HCT116 (cell line): Measurements from ENCODE around the gene ALDH1A1. TPM values are rescaled to one million over a fixed set of nuclear protein-coding genes. Genes with fewer than 3 reads are reported as not detected.

Source experiments
- ATAC-seq: fragments of 200-7000 bp; cut with Tn5 transposase; 2 replicates; pipeline ENCODE4 v1.9.1; 2020; ENCODE audit warnings: mild to moderate bottlenecking, moderate library complexity
- BruUV-seq: library from RNA; stranded (reverse); fragments of 400-500 nt; replicated peaks from 2 replicates; lab custom pipeline; 2021; lab: Mats Ljungman, UMichigan
- CTCF ChIA-PET: fragments of 300-600 bp; sonication (Branson Sonifier 250); formaldehyde crosslinking; loops from one replicate; lab custom pipeline; 2021; ENCODE audit warnings: antibody characterized with exemption; lab: Charles Lee
- POLR2A ChIA-PET: fragments of 300-600, 350-600 bp; sonication (Branson Sonifier 250); formaldehyde crosslinking; loops from one replicate; lab custom pipeline; 2021; ENCODE audit warnings: antibody characterized with exemption; lab: Charles Lee
- RAD21 ChIA-PET, 2 experiments: fragments of 300-600 bp; sonication (Branson Sonifier 250); formaldehyde crosslinking; loops; one replicate each; lab custom pipeline; 2023; ENCODE audit warnings: low total read pairs in 2 of 2; ENCODE audit not compliant: uncharacterized antibody in 2 of 2, unreplicated experiment in 2 of 2, low non-redundant PET in 1 of 2; lab: Charles Lee
- DNase-seq: peaks from one replicate; pipeline ENCODE4 v3.0.0-alpha.2; 2010; ENCODE audit warnings: low read depth, low spot score
- H2AFZ ChIP-seq: fragments of 200-600 bp; shearing (Covaris generic), sonication (generic); 2 replicates; pipeline ENCODE4 v1.6.1; 2017; ENCODE audit warnings: low read depth, mixed run types, mixed read lengths, antibody characterized with exemption, low read length; ENCODE audit not compliant: poor library complexity, severe bottlenecking
- H3K27ac ChIP-seq: 2 replicates; pipeline ENCODE4 v1.5.1; 2012; ENCODE audit warnings: low read depth, low read length
- H3K27me3 ChIP-seq: fragments of 200-600 bp; sonication (generic); 2 replicates; pipeline ENCODE4 v1.6.1; 2016; ENCODE audit warnings: mixed run types, low read length, mixed read lengths; ENCODE audit not compliant: insufficient read depth
- H3K36me3 ChIP-seq, 2 experiments: fragments of 200-500 bp in 1 of 2; fragments of 200-600 bp in 1 of 2; sonication (Bioruptor generic) in 1 of 2; sonication (generic) in 1 of 2; 2 replicates each; pipeline versions ENCODE4 v1.5.1 to v1.6.1; 2014 to 2016; ENCODE audit warnings: low read length in 2 of 2, inconsistent platforms in 1 of 2, mixed read lengths in 1 of 2, mixed run types in 1 of 2; ENCODE audit not compliant: insufficient read depth in 2 of 2, control insufficient read depth in 1 of 2
- H3K4me1 ChIP-seq, 2 experiments: fragments of 200-600 bp in 1 of 2; sonication (generic) in 1 of 2; 2 replicates each; pipeline versions ENCODE4 v1.5.1 to v1.6.1; 2012 to 2017; ENCODE audit warnings: low read length in 2 of 2, inconsistent platforms in 1 of 2, mild to moderate bottlenecking in 1 of 2, mixed read lengths in 1 of 2, mixed run types in 1 of 2, moderate library complexity in 1 of 2; ENCODE audit not compliant: insufficient read depth in 2 of 2, control insufficient read depth in 1 of 2
- H3K4me2 ChIP-seq: fragments of 200-600 bp; sonication (generic); 2 replicates; pipeline ENCODE4 v1.6.1; 2017; ENCODE audit warnings: mixed run types, low read length, mixed read lengths
- H3K4me3 ChIP-seq, 2 experiments: fragments of 200-600 bp in 1 of 2; sonication (generic) in 1 of 2; replicated peaks in 1 of 2; 2 replicates each; pipeline ENCODE4 v1.5.1; 2011 to 2016; ENCODE audit warnings: low read length in 2 of 2, control low read depth in 1 of 2, low read depth in 1 of 2, mild to moderate bottlenecking in 1 of 2, mixed read lengths in 1 of 2, mixed run types in 1 of 2
- H3K79me2 ChIP-seq: fragments of 200-600 bp; sonication (generic); 2 replicates; pipeline ENCODE4 v1.6.1; 2017; ENCODE audit warnings: mild to moderate bottlenecking, mixed run types, low read length, moderate library complexity, mixed read lengths; ENCODE audit not compliant: insufficient read depth
- H3K9ac ChIP-seq: fragments of 200-600 bp; sonication (generic); 2 replicates; pipeline ENCODE4 v1.6.1; 2016; ENCODE audit warnings: low read length, mixed read lengths
- H3K9me2 ChIP-seq: fragments of 200-600 bp; sonication (generic), shearing (Covaris generic); 2 replicates; pipeline ENCODE4 v1.6.1; 2017; ENCODE audit warnings: mixed run types, mild to moderate bottlenecking, moderate library complexity; ENCODE audit not compliant: insufficient read depth
- H3K9me3 ChIP-seq, 2 experiments: fragments of 200-500 bp in 1 of 2; fragments of 200-600 bp in 1 of 2; sonication (Bioruptor generic) in 1 of 2; sonication (generic) in 1 of 2; 2 replicates each; pipeline ENCODE4 v1.6.1; 2014 to 2017; ENCODE audit warnings: low read length in 2 of 2, mixed read lengths in 2 of 2, inconsistent platforms in 1 of 2, low read depth in 1 of 2, mild to moderate bottlenecking in 1 of 2, mixed run types in 1 of 2, moderate library complexity in 1 of 2; ENCODE audit not compliant: control insufficient read depth in 1 of 2, insufficient read depth in 1 of 2
- H4K20me1 ChIP-seq: fragments of 200-600 bp; sonication (generic), shearing (Covaris generic); 2 replicates; pipeline ENCODE4 v1.6.1; 2017; ENCODE audit warnings: mixed run types, mild to moderate bottlenecking, moderate library complexity; ENCODE audit not compliant: insufficient read depth
- ATF3 ChIP-seq: IDR thresholded peaks from 2 replicates; pipeline ENCODE4 v1.6.1; 2012
- CBX3 ChIP-seq: IDR thresholded peaks from 2 replicates; pipeline ENCODE4 v1.6.1; 2012; ENCODE audit warnings: low read depth
- CEBPB ChIP-seq: IDR thresholded peaks from 2 replicates; pipeline ENCODE4 v1.6.1; 2012; ENCODE audit warnings: low read depth
- CTCF ChIP-seq, 3 experiments: fragments of 200-600 bp in 1 of 3; sonication (generic) in 1 of 3; IDR thresholded peaks in 2 of 3; conservative IDR thresholded peaks in 1 of 3; 2 replicates each; pipeline ENCODE4 v1.5.1; 2012 to 2017; ENCODE audit warnings: low read depth in 2 of 3, low read length in 2 of 3, antibody characterized with exemption in 1 of 3, borderline replicate concordance in 1 of 3, control low read depth in 1 of 3, mild to moderate bottlenecking in 1 of 3, mixed read lengths in 1 of 3, mixed run types in 1 of 3, moderate library complexity in 1 of 3; ENCODE audit not compliant: insufficient read depth in 1 of 3
- ELF1 ChIP-seq: IDR thresholded peaks from 2 replicates; pipeline ENCODE4 v1.6.1; 2012; ENCODE audit warnings: low read depth, borderline replicate concordance
- FOSL1 ChIP-seq: IDR thresholded peaks from 2 replicates; pipeline ENCODE4 v1.6.1; 2012; ENCODE audit warnings: low read depth
- POLR2A ChIP-seq: IDR thresholded peaks from 2 replicates; pipeline ENCODE4 v1.7.0; 2011; ENCODE audit warnings: borderline replicate concordance; ENCODE audit not compliant: insufficient read depth, insufficient read length; ENCODE audit errors: extremely low read depth
- REST ChIP-seq: IDR thresholded peaks from 2 replicates; pipeline ENCODE4 v1.6.1; 2012; ENCODE audit warnings: low read depth
- SIN3A ChIP-seq: IDR thresholded peaks from 2 replicates; pipeline ENCODE4 v1.6.1; 2012; ENCODE audit warnings: low read depth
- SP1 ChIP-seq: IDR thresholded peaks from 2 replicates; pipeline ENCODE4 v1.6.1; 2012; ENCODE audit warnings: low read depth
- SRF ChIP-seq: IDR thresholded peaks from 2 replicates; pipeline ENCODE4 v1.6.1; 2012; ENCODE audit warnings: low read depth
- TCF7L2 ChIP-seq: IDR thresholded peaks from 2 replicates; pipeline ENCODE4 v1.7.0; 2011; ENCODE audit warnings: borderline replicate concordance, inconsistent platforms; ENCODE audit not compliant: insufficient read depth, insufficient read length; ENCODE audit errors: extremely low read depth
- intact Hi-C: fragments of 100-400 bp; cut with micrococcal nuclease; formaldehyde crosslinking; loops from 2 replicates; pipeline ENCODE4 v1.10.0; 2022
- total RNA-seq: library from RNA; stranded (reverse); gene quantifications from one replicate; pipeline ENCODE4 v1.2.1, GENCODE V29; 2021; ENCODE audit not compliant: unreplicated experiment
- TF ChIP-seq, protein P1 (sequence below): IDR thresholded peaks from 2 replicates; pipeline ENCODE4 v1.6.1; 2011; ENCODE audit warnings: mild to moderate bottlenecking, low read length, moderate library complexity; ENCODE audit not compliant: insufficient replicate concordance; ENCODE audit errors: extremely low read depth
- TF ChIP-seq, protein P2 (sequence below): IDR thresholded peaks from 2 replicates; pipeline ENCODE4 v1.6.1; 2012

Gene ALDH1A1
- total RNA-seq, 1 experiment from 2014 or later: 0.44 TPM

DNA sequence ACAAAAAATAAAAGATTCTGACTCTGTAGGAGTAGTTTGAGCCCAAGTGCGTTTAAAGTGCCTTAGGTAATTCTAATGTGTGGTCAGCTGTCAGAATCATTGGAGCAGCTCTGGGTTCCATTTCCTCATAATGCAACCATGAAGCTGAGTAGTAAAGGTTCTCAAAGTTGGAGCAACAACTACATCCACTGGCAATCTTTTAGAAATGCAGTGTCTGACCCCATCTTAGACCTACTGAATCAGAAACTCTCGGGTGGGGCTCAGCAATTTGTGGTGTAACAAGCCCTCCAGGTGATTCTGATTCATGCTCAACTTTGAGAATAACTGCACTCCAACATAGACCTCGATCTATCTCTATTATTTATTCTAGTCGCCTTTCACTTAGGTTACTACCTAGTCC, 7.6 kb upstream of the ALDH1A1 start:
- Histone ChIP-seq H3K4me3 (no peak overlapping the region), H3K4me2 (no peak overlapping the region), H3K4me1 (no peaks in the 10 kb centered on the region), H3K9me2 (no peaks in the 10 kb centered on the region), H3K9me3 (no peaks in the 10 kb centered on the region), H3K27me3 (no peaks in the 10 kb centered on the region), H3K9ac (no peak overlapping the region), H2AFZ (no peak overlapping the region), H3K36me3 (no peaks in the 10 kb centered on the region), H3K79me2 (no peaks in the 10 kb centered on the region), H3K27ac (no peak overlapping the region), H4K20me1 (no peaks in the 10 kb centered on the region)
- POLR2A ChIA-PET: no interaction called here
- TF ChIP-seq TCF7L2: no peak
- no peak for TF ChIP-seq ELF1
- no peak for TF ChIP-seq REST
- TF ChIP-seq, protein P1, sequence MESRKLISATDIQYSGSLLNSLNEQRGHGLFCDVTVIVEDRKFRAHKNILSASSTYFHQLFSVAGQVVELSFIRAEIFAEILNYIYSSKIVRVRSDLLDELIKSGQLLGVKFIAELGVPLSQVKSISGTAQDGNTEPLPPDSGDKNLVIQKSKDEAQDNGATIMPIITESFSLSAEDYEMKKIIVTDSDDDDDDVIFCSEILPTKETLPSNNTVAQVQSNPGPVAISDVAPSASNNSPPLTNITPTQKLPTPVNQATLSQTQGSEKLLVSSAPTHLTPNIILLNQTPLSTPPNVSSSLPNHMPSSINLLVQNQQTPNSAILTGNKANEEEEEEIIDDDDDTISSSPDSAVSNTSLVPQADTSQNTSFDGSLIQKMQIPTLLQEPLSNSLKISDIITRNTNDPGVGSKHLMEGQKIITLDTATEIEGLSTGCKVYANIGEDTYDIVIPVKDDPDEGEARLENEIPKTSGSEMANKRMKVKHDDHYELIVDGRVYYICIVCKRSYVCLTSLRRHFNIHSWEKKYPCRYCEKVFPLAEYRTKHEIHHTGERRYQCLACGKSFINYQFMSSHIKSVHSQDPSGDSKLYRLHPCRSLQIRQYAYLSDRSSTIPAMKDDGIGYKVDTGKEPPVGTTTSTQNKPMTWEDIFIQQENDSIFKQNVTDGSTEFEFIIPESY: no peak
- no peak for TF ChIP-seq FOSL1
- no peak for TF ChIP-seq POLR2A
- no peak for TF ChIP-seq SRF
- no peak for TF ChIP-seq SP1
- TF ChIP-seq SIN3A: no peak
- TF ChIP-seq, protein P2, sequence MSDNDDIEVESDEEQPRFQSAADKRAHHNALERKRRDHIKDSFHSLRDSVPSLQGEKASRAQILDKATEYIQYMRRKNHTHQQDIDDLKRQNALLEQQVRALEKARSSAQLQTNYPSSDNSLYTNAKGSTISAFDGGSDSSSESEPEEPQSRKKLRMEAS: no peak
- TF ChIP-seq ATF3: no peak
- no peak for TF ChIP-seq CTCF (IDR thresholded peaks at IDR 0.05 in 2 of 3, conservative IDR thresholded peaks at IDR 0.05 in 1 of 3; ENCODE audit: borderline replicate concordance in 1 of 3, insufficient read depth in 1 of 3, low read depth in 2 of 3, low read length in 2 of 3)
- TF ChIP-seq CBX3: no peak
- no peak for TF ChIP-seq CEBPB
- no peak for DNase-seq
- RAD21 ChIA-PET: no interaction called here
- BruUV-seq: no TSS peak
- no peak for ATAC-seq
- CTCF ChIA-PET: interaction anchor here (0.6 kb wide), 1 partner anchor 103 kb away, joined by 4 read pairs; no protein-coding TSS in a partner anchor
- intact Hi-C loops: no loop called here
